HL-60 (cell line): ENCODE measurements around the gene GABRQ.

Source experiments
- GABPA ChIP-seq: IDR thresholded peaks from 2 replicates; pipeline ENCODE4 v1.6.1; 2012; ENCODE audit warnings: low read depth
- POLR2AphosphoS5 ChIP-seq: IDR thresholded peaks from 2 replicates; pipeline ENCODE4 v1.6.1; 2012; ENCODE audit warnings: low read depth
- SPI1 ChIP-seq: IDR thresholded peaks from 2 replicates; pipeline ENCODE4 v1.6.1; 2012; ENCODE audit warnings: low read depth, mild to moderate bottlenecking, borderline replicate concordance
- TF ChIP-seq, protein P1 (sequence below): IDR thresholded peaks from one replicate; pipeline ENCODE4 v1.5.1; 2011; ENCODE audit warnings: low read length, control low read depth, inconsistent platforms; ENCODE audit not compliant: insufficient read depth
- TF ChIP-seq, protein P2 (sequence below): IDR thresholded peaks from 2 replicates; pipeline ENCODE4 v1.6.1; 2012; ENCODE audit warnings: low read depth; ENCODE audit not compliant: insufficient replicate concordance

DNA sequence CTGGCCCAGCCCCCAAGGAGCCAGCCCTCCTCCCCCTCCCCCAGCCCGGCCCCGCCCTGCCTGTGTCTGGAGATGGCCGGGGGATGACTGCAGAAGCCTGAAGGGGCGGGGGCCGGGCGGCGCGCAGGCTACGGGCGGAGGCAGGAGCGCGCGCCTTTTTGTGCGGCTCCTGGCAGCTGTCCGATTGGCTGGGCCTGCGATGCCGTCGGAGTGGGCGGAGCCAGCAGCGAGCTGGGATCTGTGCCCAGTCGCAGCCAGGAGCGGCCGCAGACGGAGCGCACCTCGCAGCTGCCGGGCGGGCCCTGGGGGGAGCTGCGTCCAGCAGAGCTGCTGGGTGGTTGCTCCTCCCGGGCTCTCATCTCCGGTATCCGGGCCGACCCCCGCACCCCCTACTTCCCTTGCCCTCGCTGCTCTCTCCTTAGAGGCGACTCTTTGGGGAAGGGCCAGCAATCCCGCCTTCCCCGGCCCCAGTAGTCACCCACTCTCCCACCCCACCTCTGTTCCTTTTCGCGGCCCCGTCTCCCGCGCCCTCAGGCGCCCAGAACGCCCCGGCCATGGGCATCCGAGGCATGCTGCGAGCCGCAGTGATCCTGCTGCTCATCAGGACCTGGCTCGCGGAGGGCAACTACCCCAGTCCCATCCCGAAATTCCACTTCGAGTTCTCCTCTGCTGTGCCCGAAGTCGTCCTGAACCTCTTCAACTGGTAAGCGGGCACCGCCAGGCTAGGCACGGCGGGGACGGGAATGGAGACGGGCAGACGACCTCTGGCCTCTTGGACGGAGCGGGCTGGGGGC lies at the start of gene GABRQ:
- TF ChIP-seq, protein P1, sequence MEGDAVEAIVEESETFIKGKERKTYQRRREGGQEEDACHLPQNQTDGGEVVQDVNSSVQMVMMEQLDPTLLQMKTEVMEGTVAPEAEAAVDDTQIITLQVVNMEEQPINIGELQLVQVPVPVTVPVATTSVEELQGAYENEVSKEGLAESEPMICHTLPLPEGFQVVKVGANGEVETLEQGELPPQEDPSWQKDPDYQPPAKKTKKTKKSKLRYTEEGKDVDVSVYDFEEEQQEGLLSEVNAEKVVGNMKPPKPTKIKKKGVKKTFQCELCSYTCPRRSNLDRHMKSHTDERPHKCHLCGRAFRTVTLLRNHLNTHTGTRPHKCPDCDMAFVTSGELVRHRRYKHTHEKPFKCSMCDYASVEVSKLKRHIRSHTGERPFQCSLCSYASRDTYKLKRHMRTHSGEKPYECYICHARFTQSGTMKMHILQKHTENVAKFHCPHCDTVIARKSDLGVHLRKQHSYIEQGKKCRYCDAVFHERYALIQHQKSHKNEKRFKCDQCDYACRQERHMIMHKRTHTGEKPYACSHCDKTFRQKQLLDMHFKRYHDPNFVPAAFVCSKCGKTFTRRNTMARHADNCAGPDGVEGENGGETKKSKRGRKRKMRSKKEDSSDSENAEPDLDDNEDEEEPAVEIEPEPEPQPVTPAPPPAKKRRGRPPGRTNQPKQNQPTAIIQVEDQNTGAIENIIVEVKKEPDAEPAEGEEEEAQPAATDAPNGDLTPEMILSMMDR = no peak
- TF ChIP-seq, protein P2, sequence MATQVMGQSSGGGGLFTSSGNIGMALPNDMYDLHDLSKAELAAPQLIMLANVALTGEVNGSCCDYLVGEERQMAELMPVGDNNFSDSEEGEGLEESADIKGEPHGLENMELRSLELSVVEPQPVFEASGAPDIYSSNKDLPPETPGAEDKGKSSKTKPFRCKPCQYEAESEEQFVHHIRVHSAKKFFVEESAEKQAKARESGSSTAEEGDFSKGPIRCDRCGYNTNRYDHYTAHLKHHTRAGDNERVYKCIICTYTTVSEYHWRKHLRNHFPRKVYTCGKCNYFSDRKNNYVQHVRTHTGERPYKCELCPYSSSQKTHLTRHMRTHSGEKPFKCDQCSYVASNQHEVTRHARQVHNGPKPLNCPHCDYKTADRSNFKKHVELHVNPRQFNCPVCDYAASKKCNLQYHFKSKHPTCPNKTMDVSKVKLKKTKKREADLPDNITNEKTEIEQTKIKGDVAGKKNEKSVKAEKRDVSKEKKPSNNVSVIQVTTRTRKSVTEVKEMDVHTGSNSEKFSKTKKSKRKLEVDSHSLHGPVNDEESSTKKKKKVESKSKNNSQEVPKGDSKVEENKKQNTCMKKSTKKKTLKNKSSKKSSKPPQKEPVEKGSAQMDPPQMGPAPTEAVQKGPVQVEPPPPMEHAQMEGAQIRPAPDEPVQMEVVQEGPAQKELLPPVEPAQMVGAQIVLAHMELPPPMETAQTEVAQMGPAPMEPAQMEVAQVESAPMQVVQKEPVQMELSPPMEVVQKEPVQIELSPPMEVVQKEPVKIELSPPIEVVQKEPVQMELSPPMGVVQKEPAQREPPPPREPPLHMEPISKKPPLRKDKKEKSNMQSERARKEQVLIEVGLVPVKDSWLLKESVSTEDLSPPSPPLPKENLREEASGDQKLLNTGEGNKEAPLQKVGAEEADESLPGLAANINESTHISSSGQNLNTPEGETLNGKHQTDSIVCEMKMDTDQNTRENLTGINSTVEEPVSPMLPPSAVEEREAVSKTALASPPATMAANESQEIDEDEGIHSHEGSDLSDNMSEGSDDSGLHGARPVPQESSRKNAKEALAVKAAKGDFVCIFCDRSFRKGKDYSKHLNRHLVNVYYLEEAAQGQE = no peak
- TF ChIP-seq POLR2AphosphoS5 (no peak), SPI1 (no peak), GABPA (no peak)
